ENCODE data around the gene CCDC30. TPM values are rescaled to one million over a fixed set of nuclear protein-coding genes. Genes with fewer than 3 reads are reported as not detected.

The CCDC30 gene
- total RNA-seq, 4 donors from 2014 or later: 0.64 to 5.0 (median 2.0) TPM

- peaks cover 93% of the 10 kb centered on the region for H3K36me3 ChIP-seq
- no peaks in the 10 kb centered on the region for H3K4me1 ChIP-seq
- H3K27ac ChIP-seq: no peak overlapping the region
- H3K4me3 ChIP-seq: no peak overlapping the region
- no peaks in the 10 kb centered on the region for H3K9me3 ChIP-seq
- DNase-seq (ENCODE audit: low spot score in 2 of 2): no peak
- no peak for TF ChIP-seq EP300 (IDR thresholded peaks at IDR 0.05)
- no peak for TF ChIP-seq POLR2AphosphoS5 (IDR thresholded peaks at IDR 0.05)
- TF ChIP-seq POLR2A (IDR thresholded peaks at IDR 0.05): no peak
- no peak for TF ChIP-seq CTCF (IDR thresholded peaks at IDR 0.05)
- H3K27me3 ChIP-seq: no peaks in the 10 kb centered on the region
Measured at GRCh38 chr1:42700006-42700405, 236.9 kb downstream of the CCDC30 start.

- H3K27ac ChIP-seq: no peak overlapping the region
- WGBS: 93% methylated on average over 7 of the region's 7 CpGs
- H3K9me3 ChIP-seq: no peaks in the 10 kb centered on the region
- H3K4me1 ChIP-seq: no peaks in the 10 kb centered on the region
- TF ChIP-seq POLR2AphosphoS5 (IDR thresholded peaks at IDR 0.05): no peak
- no peak for TF ChIP-seq POLR2A (IDR thresholded peaks at IDR 0.05)
- no peak for TF ChIP-seq EP300 (IDR thresholded peaks at IDR 0.05)
- TF ChIP-seq CTCF (IDR thresholded peaks at IDR 0.05): no peak
- no peak for DNase-seq (ENCODE audit: low spot score in 2 of 2)
- peaks cover 82% of the 10 kb centered on the region for H3K36me3 ChIP-seq
- no peaks in the 10 kb centered on the region for H3K27me3 ChIP-seq
- no peak overlapping the region for H3K4me3 ChIP-seq
Measured at GRCh38 chr1:42703888-42704464, 240.9 kb downstream of the CCDC30 start.

Other genes starting within 250 kb of the CCDC30 start
- 10 to 100 TPM; 37.0 to 71.0 (median 41.1) TPM for gene FOXJ3, start 128.1 kb upstream of the CCDC30 start, total RNA-seq
- gene RIMKLA, start 82.5 kb upstream of the CCDC30 start, total RNA-seq: under 1 TPM; 0.11 to 0.93 (median 0.54) TPM
- gene ZMYND12, start 7.3 kb upstream of the CCDC30 start, total RNA-seq: 1 to 10 TPM in 1 of 4 donors, under 1 TPM in 3; 0.52 to 3.0 (median 0.76) TPM
- gene PPCS, start 6.7 kb upstream of the CCDC30 start, total RNA-seq: 100 to 1,000 TPM in 1 of 4 donors, 10 to 100 TPM in 3; 50.1 to 115 (median 57.2) TPM
- 10 to 100 TPM; 28.6 to 34.4 (median 29.9) TPM for gene PPIH, start 195.1 kb downstream of the CCDC30 start, total RNA-seq
- 100 to 1,000 TPM; 327 to 396 (median 357) TPM for gene YBX1, start 219.1 kb downstream of the CCDC30 start, total RNA-seq